Dendritic cell treated with granulocyte-macrophage colony-stimulating factor and Interleukin-4, amounts not matched to agents 40 ng/mL and 50 ng/mL, for 4 days (primary cell): ENCODE measurements around the gene FKRP.
A peak's percentile ranks its signal among the peaks of the same experiment; 100 is the strongest.
"Not testable (repeated sequence)": the region's sequence is repeated elsewhere in the genome, so short reads cannot be mapped to it uniquely, and the experiment has no call there.

Experiments
- H3K27ac Mint-ChIP-seq: one replicate; pipeline ENCODE4 v1.8.0; 2022; ENCODE audit warnings: mild to moderate bottlenecking, mixed read lengths
- H3K27me3 Mint-ChIP-seq: one replicate; pipeline ENCODE4 v1.8.0; 2022; ENCODE audit warnings: mild to moderate bottlenecking, mixed read lengths
- H3K36me3 Mint-ChIP-seq: one replicate; pipeline ENCODE4 v1.8.0; 2022; ENCODE audit warnings: low read depth, mixed read lengths
- H3K4me1 Mint-ChIP-seq: one replicate; pipeline ENCODE4 v1.8.0; 2022; ENCODE audit warnings: low read depth, mixed read lengths
- H3K4me3 Mint-ChIP-seq: one replicate; pipeline ENCODE4 v1.8.0; 2022; ENCODE audit warnings: mild to moderate bottlenecking, moderate library complexity, mixed read lengths
- H3K9me3 Mint-ChIP-seq: one replicate; pipeline ENCODE4 v1.8.0; 2022; ENCODE audit warnings: mixed read lengths
- intact Hi-C: fragments of 100-400 bp; cut with micrococcal nuclease; formaldehyde crosslinking; loops from one replicate; pipeline ENCODE4 v1.15.0; 2022

The FKRP gene

GRCh38 chr19:46766569-46767317, 20.9 kb downstream of the FKRP start:
- Mint-ChIP-seq H3K4me1 (peaks cover 16% of the 10 kb centered on the region), H3K36me3 (peaks cover under 1% of the 10 kb centered on the region), H3K4me3 (no peak overlapping the region), H3K27me3 (no peaks in the 10 kb centered on the region), H3K9me3 (no peaks in the 10 kb centered on the region), H3K27ac (no peak overlapping the region)
- intact Hi-C loops = no loop called here

- intact Hi-C loops, H3K27me3 Mint-ChIP-seq, H3K36me3 Mint-ChIP-seq, H3K4me3 Mint-ChIP-seq, H3K9me3 Mint-ChIP-seq: not testable (repeated sequence)
- Mint-ChIP-seq H3K4me1 (peaks cover 14% of the 10 kb centered on the region), H3K27ac (peak overlapping the region; percentile 9)
Observed at GRCh38 chr19:46768746-46769145, 22.9 kb downstream of the FKRP start.

- Mint-ChIP-seq H3K4me1 (peaks cover 6% of the 10 kb centered on the region), H3K27ac (no peak overlapping the region), H3K27me3 (no peaks in the 10 kb centered on the region), H3K4me3 (no peak overlapping the region), H3K36me3 (peaks cover 42% of the 10 kb centered on the region), H3K9me3 (no peaks in the 10 kb centered on the region)
- intact Hi-C loops = no loop called here
Observed at GRCh38 chr19:46772170-46773017, 26.5 kb downstream of the FKRP start.

GRCh38 chr19:46773018-46773399, 27.2 kb downstream of the FKRP start:
- Mint-ChIP-seq H3K27me3 (no peaks in the 10 kb centered on the region), H3K36me3 (peaks cover 48% of the 10 kb centered on the region), H3K4me3 (no peak overlapping the region), H3K27ac (no peak overlapping the region), H3K4me1 (peaks cover 10% of the 10 kb centered on the region), H3K9me3 (no peaks in the 10 kb centered on the region)
- intact Hi-C loops = no loop called here

- H3K4me3 Mint-ChIP-seq = no peak overlapping the region
- peaks cover 70% of the 10 kb centered on the region for H3K36me3 Mint-ChIP-seq
- H3K9me3 Mint-ChIP-seq = no peaks in the 10 kb centered on the region
- H3K4me1 Mint-ChIP-seq = peaks cover 24% of the 10 kb centered on the region
- no peaks in the 10 kb centered on the region for H3K27me3 Mint-ChIP-seq
- intact Hi-C loops = no loop called here
- no peak overlapping the region for H3K27ac Mint-ChIP-seq
Observed at GRCh38 chr19:46775642-46776258, 29.9 kb downstream of the FKRP start.

- Mint-ChIP-seq H3K4me1 (peaks cover 24% of the 10 kb centered on the region), H3K9me3 (no peaks in the 10 kb centered on the region), H3K4me3 (no peak overlapping the region), H3K36me3 (peaks cover 77% of the 10 kb centered on the region), H3K27me3 (no peaks in the 10 kb centered on the region), H3K27ac (no peak overlapping the region)
- intact Hi-C loops = no loop called here
Observed at GRCh38 chr19:46776927-46777911, 31.4 kb downstream of the FKRP start.

GRCh38 chr19:46777956-46778645, 32.2 kb downstream of the FKRP start:
- H3K27ac Mint-ChIP-seq, H3K27me3 Mint-ChIP-seq: not testable (repeated sequence)

GRCh38 chr19:46782355-46783019, 36.6 kb downstream of the FKRP start:
- H3K27ac Mint-ChIP-seq = peak overlapping the region; percentile 67
- peaks cover 83% of the 10 kb centered on the region for H3K36me3 Mint-ChIP-seq
- H3K27me3 Mint-ChIP-seq = no peaks in the 10 kb centered on the region
- no peak overlapping the region for H3K4me3 Mint-ChIP-seq
- H3K9me3 Mint-ChIP-seq = no peaks in the 10 kb centered on the region
- H3K4me1 Mint-ChIP-seq = peaks cover 70% of the 10 kb centered on the region
- intact Hi-C loops = no loop called here

More at GRCh38 chr19:46777956-46778645, 32.2 kb downstream of the FKRP start:
- Mint-ChIP-seq H3K4me1 (peaks cover 33% of the 10 kb centered on the region), H3K36me3 (peaks cover 84% of the 10 kb centered on the region)
- not testable (repeated sequence) for H3K4me3 Mint-ChIP-seq, H3K9me3 Mint-ChIP-seq
- intact Hi-C loops = loop anchor here (1.0 to 2.0 kb wide), 2 partner anchors 47 to 62 kb away; no protein-coding TSS in a partner anchor

GRCh38 chr19:46783670-46784069, 37.8 kb downstream of the FKRP start:
- peak overlapping the region; percentile 1 for H3K4me3 Mint-ChIP-seq
- peak overlapping the region; percentile 90 for H3K27ac Mint-ChIP-seq
- H3K27me3 Mint-ChIP-seq = no peaks in the 10 kb centered on the region
- H3K36me3 Mint-ChIP-seq = peaks cover 79% of the 10 kb centered on the region
- H3K4me1 Mint-ChIP-seq = peaks cover 62% of the 10 kb centered on the region
- intact Hi-C loops = no loop called here
- H3K9me3 Mint-ChIP-seq = no peaks in the 10 kb centered on the region

- Mint-ChIP-seq H3K36me3 (peaks cover 71% of the 10 kb centered on the region), H3K4me3 (peak overlapping the region; percentile 85), H3K27me3 (no peaks in the 10 kb centered on the region), H3K9me3 (no peaks in the 10 kb centered on the region), H3K4me1 (peaks cover 54% of the 10 kb centered on the region), H3K27ac (peak overlapping the region; percentile 90)
- intact Hi-C loops = no loop called here
Observed at GRCh38 chr19:46784262-46785053, 38.6 kb downstream of the FKRP start.

GRCh38 chr19:46785054-46785979, 39.5 kb downstream of the FKRP start:
- no peaks in the 10 kb centered on the region for H3K27me3 Mint-ChIP-seq
- peak overlapping the region; percentile 90 for H3K27ac Mint-ChIP-seq
- H3K4me3 Mint-ChIP-seq = peak overlapping the region; percentile 85
- no peaks in the 10 kb centered on the region for H3K9me3 Mint-ChIP-seq
- intact Hi-C loops = no loop called here
- H3K4me1 Mint-ChIP-seq = peaks cover 52% of the 10 kb centered on the region
- H3K36me3 Mint-ChIP-seq = peaks cover 64% of the 10 kb centered on the region
